GM12892 (cell line): ENCODE measurements around the gene NRCAM.

Experiments
- POLR2A ChIP-seq: IDR thresholded peaks from 2 replicates; pipeline ENCODE4 v1.6.1; 2011; ENCODE audit warnings: low read depth, low read length, control low read depth
- TAF1 ChIP-seq: IDR thresholded peaks from 2 replicates; pipeline ENCODE4 v1.6.1; 2011; ENCODE audit warnings: low read depth, mild to moderate bottlenecking, control low read depth, low read length, borderline replicate concordance

DNA sequence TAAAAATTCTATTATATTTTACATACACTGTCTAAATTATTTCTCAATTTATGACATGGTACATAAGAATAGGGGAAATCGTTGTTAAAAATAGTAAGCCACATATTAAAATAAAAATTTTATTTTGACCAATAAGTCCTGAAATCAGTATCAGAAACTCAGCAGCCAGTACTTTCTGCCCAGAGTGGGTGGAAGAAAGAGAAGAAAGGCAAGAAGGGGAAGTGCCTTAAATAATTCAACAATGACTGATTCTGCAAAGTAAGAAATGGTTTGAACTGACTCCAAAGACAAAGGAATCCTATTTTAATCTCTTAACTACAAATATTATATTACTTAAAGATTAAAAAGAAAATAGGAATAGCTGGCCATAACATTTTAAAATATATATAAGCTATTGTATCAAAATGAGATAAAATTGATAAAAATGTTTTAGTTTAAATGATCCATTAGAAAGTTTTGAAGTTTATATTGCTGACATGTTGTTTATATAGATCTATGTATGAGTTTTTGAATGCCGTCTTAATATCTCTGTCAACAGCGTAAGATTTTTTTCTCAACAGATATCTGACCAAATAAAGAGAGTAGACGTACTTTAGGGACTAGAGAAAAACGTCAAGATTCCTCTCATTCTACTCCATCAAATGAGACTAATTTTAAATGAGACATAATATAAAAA, 30.2 kb upstream of the NRCAM start:
- TF ChIP-seq POLR2A (no peak), TAF1 (no peak)
